ENCODE results near the gene VSTM2B.

The VSTM2B gene

DNA sequence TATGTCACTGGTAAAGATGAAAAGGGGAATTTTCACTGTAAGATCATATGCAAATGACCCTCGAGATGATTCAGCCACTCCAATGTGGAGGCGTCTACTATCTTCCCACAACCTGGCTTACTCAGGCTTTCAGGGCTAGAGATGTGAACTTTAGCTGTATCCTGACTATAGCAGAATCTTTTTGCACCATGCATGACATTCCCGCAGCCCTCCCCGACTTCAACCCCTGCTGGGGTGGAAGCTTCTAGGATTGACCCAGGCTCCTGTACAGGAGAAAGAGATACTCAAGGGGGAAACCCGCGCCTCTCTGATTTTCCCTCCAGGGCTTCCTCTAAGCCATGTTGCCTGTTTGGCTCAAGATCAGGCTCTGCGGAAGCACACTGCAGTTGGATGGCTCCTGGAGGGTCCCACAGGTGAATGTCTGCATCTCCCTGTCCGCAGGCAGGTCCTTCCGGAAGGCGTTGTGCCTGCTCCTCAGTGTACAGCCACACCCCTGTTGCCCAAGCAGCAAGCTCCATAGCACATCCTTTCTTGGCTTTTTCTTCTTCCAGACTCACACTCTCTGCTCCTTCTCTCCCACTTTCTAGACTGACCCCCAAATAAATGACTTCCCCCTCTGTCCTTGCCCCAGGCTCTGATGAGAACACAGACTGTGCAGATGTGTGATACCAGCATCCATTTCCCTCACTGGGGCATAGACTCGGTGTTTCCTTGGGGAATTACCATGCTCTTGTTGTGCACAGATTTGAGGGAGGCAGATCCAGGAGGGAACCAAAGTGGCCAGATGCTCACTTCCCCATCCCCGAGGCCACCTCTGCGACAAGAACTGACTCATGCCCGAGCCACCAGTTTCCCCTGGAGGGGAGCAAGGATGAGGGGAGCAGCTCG, 51.2 kb downstream of the VSTM2B start:
- no peak for TF ChIP-seq CTCF (IDR thresholded peaks at IDR 0.05)
- Histone ChIP-seq H3K9ac (no peak overlapping the region), H3K4me1 (no peaks in the 10 kb centered on the region), H3K4me2 (ENCODE audit: low read length) (no peak overlapping the region), H3K79me2 (no peaks in the 10 kb centered on the region), H3K27ac (no peak overlapping the region), H3K36me3 (ENCODE audit: control insufficient read depth, insufficient read depth, low read length) (no peaks in the 10 kb centered on the region), H3K4me3 (ENCODE audit: low read depth, low read length) (no peak overlapping the region), H3K27me3 (ENCODE audit: control insufficient read depth, insufficient read depth, low read length) (no peaks in the 10 kb centered on the region), H3K9me3 (ENCODE audit: control insufficient read depth, low read length) (no peaks in the 10 kb centered on the region), H2AFZ (no peak overlapping the region)

DNA sequence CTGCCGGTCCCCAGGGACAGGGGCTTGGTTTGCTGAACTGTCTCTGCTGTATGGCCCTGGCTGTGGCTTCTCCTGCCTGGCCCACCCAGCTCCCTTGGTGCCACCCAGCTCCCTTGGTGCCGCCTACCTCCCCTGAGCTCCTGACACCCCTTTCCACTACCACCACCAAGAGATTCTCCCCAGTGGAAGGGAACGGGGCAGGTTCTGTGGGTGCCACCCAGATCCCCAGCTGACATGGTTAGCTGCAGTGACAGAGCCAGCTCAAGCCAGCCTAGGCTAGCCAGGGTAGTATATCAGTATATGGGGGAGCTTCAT, 51.8 kb downstream of the VSTM2B start:
- no peak overlapping the region for H3K9ac ChIP-seq
- no peak overlapping the region for H3K27ac ChIP-seq
- H3K4me2 ChIP-seq (ENCODE audit: low read length), result no peak overlapping the region
- H3K36me3 ChIP-seq (ENCODE audit: control insufficient read depth, insufficient read depth, low read length), result no peaks in the 10 kb centered on the region
- no peak overlapping the region for H3K4me3 ChIP-seq (ENCODE audit: low read depth, low read length)
- no peaks in the 10 kb centered on the region for H3K9me3 ChIP-seq (ENCODE audit: control insufficient read depth, low read length)
- no peaks in the 10 kb centered on the region for H3K27me3 ChIP-seq (ENCODE audit: control insufficient read depth, insufficient read depth, low read length)
- no peaks in the 10 kb centered on the region for H3K4me1 ChIP-seq
- no peak overlapping the region for H2AFZ ChIP-seq
- no peak for TF ChIP-seq CTCF (IDR thresholded peaks at IDR 0.05)
- H3K79me2 ChIP-seq, result no peaks in the 10 kb centered on the region

DNA sequence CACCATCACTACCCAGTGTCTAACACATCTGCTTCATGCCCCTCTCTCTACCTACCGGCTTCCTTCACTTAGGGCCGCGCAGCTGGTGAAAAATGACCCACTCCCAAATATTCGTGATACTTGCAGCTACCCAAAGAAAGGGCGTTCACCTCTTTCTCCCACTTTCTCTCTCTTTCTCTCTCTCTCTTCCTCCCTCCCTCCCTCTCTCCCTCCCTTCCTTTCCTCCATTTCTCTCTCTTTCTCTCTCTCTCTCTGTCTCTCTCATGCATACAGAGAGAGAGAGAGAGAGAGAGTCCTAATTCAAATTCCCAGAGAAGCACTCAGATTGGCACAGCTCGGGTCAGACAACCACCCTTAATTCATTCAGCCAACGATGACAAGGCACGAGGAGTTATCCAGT, 52.6 kb downstream of the VSTM2B start:
- Histone ChIP-seq H3K79me2 (no peaks in the 10 kb centered on the region), H3K27ac (no peak overlapping the region), H3K4me2 (ENCODE audit: low read length) (no peak overlapping the region), H2AFZ (no peak overlapping the region), H3K9me3 (ENCODE audit: control insufficient read depth, low read length) (no peaks in the 10 kb centered on the region), H3K4me3 (ENCODE audit: low read depth, low read length) (no peak overlapping the region), H3K9ac (no peak overlapping the region), H3K27me3 (ENCODE audit: control insufficient read depth, insufficient read depth, low read length) (no peaks in the 10 kb centered on the region), H3K4me1 (no peaks in the 10 kb centered on the region), H3K36me3 (ENCODE audit: control insufficient read depth, insufficient read depth, low read length) (no peaks in the 10 kb centered on the region)
- no peak for TF ChIP-seq CTCF (IDR thresholded peaks at IDR 0.05)

- Histone ChIP-seq H3K4me1 (no peaks in the 10 kb centered on the region), H3K4me3 (ENCODE audit: low read depth, low read length) (no peak overlapping the region), H3K27me3 (ENCODE audit: control insufficient read depth, insufficient read depth, low read length) (no peaks in the 10 kb centered on the region), H3K79me2 (no peaks in the 10 kb centered on the region), H3K4me2 (ENCODE audit: low read length) (no peak overlapping the region), H2AFZ (no peak overlapping the region), H3K9ac (no peak overlapping the region), H3K36me3 (ENCODE audit: control insufficient read depth, insufficient read depth, low read length) (no peaks in the 10 kb centered on the region), H3K9me3 (ENCODE audit: control insufficient read depth, low read length) (no peaks in the 10 kb centered on the region), H3K27ac (no peak overlapping the region)
- no peak for TF ChIP-seq CTCF (IDR thresholded peaks at IDR 0.05)
Measured at GRCh38 chr19:29579308-29579910, 53.6 kb downstream of the VSTM2B start.

DNA sequence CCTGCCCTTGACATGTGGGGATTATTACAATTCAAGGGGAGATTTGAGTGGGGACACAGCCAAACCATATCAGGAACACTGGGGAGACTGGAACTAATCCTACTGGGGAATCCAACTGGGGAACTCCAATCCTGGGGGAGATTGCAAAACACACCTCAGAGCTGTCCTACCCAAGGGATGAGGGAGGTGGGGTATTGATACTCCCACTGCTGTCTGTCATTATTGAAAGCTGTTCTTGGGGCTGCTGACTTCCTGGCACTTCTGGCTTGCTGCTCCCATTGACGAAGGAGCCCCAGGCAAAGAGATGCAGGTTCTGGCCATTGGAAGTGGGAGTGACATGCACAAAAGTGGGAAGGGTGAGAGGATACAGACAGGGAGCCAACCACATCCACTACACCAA, 55.6 kb downstream of the VSTM2B start:
- no peak for TF ChIP-seq CTCF (IDR thresholded peaks at IDR 0.05)
- H3K79me2 ChIP-seq, result no peaks in the 10 kb centered on the region
- no peaks in the 10 kb centered on the region for H3K36me3 ChIP-seq (ENCODE audit: control insufficient read depth, insufficient read depth, low read length)
- no peak overlapping the region for H2AFZ ChIP-seq
- H3K27ac ChIP-seq, result no peak overlapping the region
- H3K9ac ChIP-seq, result no peak overlapping the region
- H3K4me3 ChIP-seq (ENCODE audit: low read depth, low read length), result no peak overlapping the region
- H3K4me1 ChIP-seq, result no peaks in the 10 kb centered on the region
- no peaks in the 10 kb centered on the region for H3K27me3 ChIP-seq (ENCODE audit: control insufficient read depth, insufficient read depth, low read length)
- H3K4me2 ChIP-seq (ENCODE audit: low read length), result no peak overlapping the region
- no peaks in the 10 kb centered on the region for H3K9me3 ChIP-seq (ENCODE audit: control insufficient read depth, low read length)
